HG03469 (cell line): ENCODE data around the gene PDK2.

Experiments
- ATAC-seq: cut with Tn5 transposase; IDR thresholded peaks from one replicate; pipeline ENCODE4 v1.9.1; 2021; ENCODE audit warnings: mild to moderate bottlenecking, moderate library complexity, moderate number of reproducible peaks; ENCODE audit not compliant: unreplicated experiment

PDK2 gene

DNA sequence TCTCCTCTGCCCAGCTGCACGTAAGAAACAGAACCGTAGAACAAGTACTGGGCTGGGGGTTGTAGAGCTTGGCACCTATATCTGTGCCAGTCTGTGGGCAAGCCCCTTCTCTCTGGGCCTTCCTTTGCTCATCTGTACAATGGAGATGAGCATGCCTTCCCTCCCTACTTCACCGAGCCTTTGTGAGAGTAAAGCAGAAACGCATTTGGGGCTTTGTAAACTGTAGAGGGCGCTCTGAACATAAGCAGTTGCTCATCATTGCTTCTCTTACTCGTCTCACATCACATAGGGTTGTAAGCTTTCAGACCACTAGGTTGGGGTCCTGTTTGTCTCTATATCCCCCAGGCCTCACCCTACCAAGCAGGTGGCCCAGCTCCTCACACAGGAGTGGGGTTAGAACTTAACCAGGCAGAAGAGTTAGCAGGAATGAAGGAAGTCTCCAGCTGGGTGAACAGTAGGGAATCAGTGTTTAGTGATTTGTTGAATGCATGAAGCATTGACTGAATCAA, 19.8 kb downstream of the PDK2 start:
- ATAC-seq, result no peak

GRCh38 chr17:50115756-50116155, 20.6 kb downstream of the PDK2 start:
- no peak for ATAC-seq

- ATAC-seq, result no peak
Measured at GRCh38 chr17:50117202-50118051, 22.3 kb downstream of the PDK2 start.

DNA sequence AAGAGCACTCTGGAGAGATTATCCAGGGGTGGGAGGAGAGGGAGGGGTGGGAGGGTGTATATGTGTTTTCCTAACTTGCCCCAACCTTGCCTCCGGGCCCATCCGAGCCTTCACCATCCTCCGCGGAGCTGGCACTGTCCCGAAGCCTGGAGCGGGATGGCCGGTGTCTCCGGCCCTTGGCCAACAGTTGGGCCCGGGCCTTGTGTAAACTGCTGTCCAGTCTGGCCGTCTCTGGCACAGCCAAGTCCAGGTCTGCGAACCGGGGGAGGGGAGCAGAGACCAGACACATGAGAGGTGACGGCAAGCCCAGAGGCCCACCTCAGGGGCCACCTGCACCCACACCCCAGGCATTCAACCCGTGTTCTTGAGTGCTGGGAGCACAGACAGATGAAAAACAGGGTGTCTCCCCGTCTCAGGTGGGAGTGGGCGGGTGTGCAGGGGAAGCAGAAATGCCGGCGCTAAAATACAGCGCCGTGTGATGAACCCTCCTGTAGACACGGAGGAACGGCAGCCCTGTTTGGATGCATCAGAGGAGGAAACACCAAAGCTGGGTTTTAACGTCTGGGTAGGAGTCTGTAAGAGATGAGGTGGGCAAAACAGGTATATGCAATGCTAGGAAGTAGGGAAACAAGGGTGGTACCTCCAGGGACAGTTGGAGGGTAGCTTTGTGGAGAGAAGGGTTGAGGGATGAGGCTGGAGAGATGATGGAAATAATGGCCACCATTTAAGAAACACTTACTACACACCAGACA, 23.1 kb downstream of the PDK2 start:
- no peak for ATAC-seq

GRCh38 chr17:50118828-50119218, 23.7 kb downstream of the PDK2 start:
- no peak for ATAC-seq

GRCh38 chr17:50120475-50121253, 25.5 kb downstream of the PDK2 start:
- ATAC-seq, result no peak

GRCh38 chr17:50122945-50123344, 27.8 kb downstream of the PDK2 start:
- no peak for ATAC-seq

DNA sequence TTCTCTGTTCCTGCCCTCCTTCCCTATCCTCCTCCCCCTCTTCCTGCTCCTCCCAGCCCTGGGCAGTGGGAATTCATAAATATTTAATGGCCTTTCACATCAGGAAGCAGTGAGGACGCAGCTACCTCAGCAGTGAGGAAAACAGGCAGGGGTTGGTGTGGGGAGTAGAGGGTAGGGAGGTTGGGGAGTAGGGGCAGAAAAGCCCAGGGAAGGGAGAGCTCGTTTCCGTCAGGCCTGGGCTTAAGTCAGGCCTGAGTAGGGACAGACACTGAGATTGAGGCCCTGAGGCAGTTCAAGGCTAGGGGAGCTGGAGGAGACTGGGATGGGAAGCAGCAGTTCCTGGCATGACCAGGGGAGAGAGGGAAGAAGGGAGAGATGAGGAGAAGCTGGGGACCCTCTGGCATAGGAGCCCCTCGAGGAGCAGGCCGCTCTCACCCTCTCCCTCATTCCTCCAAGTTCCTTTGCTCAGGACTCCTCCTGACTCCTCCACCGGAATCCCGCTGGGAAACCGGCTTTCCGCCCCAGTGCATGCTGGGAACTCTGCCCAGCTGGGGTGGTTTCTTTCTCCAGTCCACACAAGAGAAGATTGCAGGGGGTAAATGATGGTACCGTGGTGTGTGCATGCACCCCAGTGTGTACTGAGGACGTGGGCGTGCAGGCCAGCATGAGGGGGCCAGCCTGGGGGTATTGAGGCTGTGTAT, 28.6 kb downstream of the PDK2 start:
- ATAC-seq, result no peak

- no peak for ATAC-seq
Measured at GRCh38 chr17:50125420-50125997, 30.4 kb downstream of the PDK2 start.

GRCh38 chr17:50127697-50128361, 32.7 kb downstream of the PDK2 start:
- no peak for ATAC-seq

GRCh38 chr17:50128441-50129352, 33.5 kb downstream of the PDK2 start:
- no peak for ATAC-seq

DNA sequence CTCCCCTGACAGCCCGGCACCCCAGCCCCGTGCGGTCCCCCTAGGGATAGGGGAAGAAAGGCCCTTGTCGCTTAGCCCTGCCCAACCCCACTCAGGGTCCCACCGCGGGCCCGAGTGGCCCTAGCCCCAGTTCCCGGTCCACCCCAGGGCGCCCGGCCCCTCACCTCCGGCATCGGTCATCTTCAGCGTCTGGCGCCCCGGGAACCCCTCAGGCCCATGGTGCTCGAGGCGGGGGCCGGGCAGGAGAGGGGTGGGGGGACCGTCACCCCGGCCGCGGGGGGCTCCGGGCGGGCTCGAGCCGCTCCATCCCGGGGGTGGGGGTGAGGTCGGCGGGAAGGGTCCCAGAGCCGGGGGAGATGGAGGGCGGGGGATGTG, 34.2 kb downstream of the PDK2 start:
- no peak for ATAC-seq

DNA sequence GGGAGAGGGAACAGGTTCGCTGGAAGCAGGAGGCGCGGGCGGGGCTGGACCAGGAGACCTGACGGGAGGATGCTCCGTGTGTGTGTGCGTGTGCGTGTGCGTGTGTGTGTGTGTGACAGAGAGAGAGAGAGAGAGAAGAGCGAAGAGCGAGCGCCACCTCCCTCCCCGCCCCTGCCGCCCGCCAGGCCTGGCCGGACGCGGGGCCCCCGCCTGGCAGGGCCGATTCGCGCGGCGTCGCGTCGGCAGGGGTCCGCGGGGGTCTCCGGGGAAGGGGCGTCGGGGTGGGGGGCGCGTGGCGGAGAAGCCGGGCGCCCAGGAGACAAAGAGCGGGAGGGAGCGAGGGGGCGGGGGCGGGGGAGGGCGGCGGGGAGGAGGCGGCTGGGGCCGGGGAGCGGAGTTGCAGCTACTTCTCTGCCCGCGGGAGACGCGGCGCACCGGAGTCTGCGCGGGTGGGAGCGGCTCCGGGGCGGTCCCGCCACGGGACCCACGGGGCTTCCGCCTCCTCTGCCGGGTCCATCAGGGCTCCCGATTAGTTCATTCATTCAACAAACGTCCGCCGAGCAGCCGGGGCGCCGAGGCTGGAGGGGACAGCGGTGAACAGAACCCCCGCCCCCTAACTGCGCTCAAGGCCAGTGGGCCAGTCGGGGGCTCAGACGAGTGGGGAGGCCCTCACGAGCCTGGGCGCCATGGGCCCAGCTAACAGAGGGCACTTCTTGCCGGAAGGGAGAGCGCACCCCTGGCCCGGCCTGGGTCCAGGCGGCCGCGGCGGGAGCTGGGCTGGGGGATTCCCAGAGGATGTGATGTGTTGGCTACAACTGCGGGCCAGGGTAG, 34.8 kb downstream of the PDK2 start, which contains the start of gene SAMD14:
Gene SAMD14, minus strand, starts transcription at position 433 of the 831 bp plus-strand sequence. CDS start 5,201 bp downstream, outside the sequence.
- no peak for ATAC-seq

GRCh38 chr17:50130559-50131305, 35.6 kb downstream of the PDK2 start:
- ATAC-seq, result no peak

GRCh38 chr17:50132104-50132794, 37.1 kb downstream of the PDK2 start:
- ATAC-seq, result no peak

DNA sequence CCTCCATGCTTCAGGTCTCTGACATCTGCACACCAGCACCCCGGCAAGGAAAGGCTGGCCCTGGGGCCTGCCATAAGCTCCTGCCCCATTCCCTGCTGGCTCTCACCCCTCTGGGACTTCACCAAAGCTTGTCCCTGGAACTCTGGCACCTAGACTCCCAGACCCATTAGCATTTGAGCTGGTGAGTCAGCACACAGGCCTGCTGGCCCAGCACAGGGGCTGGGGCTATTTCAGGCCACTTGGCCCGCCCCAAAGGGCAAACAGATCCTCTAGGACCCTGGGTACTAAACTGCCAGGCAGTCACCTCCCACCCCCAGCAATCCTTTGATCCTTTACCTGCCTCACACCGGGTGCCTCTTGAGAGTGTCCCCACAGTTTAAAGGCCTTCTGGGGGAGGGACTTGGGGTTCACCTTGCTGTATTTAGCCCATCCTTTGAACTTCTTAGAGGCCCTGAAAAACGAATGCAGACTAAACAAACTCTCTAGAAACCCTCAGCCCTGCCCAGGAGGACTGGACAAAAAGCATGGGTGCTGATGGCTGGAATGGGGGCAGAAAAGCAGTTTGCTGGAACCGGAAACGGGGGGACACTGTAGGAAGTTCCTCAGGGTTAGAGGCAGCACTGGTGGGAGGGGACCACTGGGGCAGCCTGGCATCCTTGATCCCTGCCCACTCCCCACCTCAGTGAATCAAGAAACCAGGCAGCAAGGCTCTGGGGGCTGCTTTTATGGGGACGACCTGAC, 38.0 kb downstream of the PDK2 start:
- no peak for ATAC-seq
